RKO (cell line): ENCODE results near the gene PTH1R.

Source experiments
- DNase-seq: peaks from one replicate; pipeline ENCODE4 v3.0.0-alpha.2; 2016; ENCODE audit warnings: low spot score

Gene PTH1R

DNA sequence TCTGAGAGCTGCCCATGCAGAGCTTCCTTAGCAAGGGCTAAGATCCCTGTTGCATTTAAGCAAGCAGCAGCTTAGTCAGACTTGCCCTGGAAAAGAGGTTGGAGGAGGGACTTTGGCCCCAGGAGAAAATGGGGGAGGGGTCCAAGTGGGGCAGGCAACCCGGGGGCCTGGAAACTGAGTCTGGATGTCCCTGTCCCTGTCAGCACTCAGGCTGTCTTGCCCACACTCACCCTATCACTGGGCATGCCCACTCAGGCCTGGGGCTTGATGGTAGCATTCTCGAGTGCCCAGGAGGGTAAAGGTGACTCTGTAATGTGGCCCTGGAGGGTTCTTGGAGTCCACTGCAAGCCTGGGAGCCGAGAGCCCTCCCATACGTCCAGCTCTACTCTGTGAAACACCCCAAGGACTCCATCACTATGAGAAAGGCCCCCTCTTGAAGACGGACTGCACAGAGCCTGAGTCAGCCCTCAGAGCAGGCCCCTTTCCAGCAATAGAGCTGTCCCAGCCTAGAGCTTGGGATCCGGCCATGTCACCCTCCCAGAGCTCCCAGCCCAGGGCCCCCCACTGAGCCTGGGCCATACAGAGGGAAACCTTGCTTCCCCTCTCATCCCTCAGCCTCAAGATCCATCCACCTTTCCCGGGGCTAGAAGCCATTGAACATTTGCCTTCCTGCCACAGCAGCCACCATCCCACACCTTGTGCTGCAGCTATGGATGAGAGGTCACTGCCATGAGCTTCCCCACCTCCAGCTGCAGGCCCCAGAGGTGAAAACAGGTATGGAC lies 27.6 kb upstream of the PTH1R start:
- no peak for DNase-seq

DNA sequence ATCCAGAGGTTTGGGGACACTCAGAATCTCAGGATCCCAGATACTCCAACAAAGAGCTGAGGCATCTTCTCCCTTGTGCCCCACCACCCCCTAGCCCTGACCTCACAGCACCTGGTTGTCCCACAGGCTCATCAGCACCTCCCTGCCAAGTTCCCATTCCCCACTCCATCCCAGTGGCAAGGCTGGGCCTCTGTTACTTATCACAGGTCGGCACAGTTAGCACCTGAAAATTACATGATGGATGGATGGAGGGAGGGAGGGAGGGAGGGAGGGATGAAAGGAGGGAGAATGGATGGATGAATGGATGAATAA lies 27.1 kb upstream of the PTH1R start:
- DNase-seq = no peak

DNA sequence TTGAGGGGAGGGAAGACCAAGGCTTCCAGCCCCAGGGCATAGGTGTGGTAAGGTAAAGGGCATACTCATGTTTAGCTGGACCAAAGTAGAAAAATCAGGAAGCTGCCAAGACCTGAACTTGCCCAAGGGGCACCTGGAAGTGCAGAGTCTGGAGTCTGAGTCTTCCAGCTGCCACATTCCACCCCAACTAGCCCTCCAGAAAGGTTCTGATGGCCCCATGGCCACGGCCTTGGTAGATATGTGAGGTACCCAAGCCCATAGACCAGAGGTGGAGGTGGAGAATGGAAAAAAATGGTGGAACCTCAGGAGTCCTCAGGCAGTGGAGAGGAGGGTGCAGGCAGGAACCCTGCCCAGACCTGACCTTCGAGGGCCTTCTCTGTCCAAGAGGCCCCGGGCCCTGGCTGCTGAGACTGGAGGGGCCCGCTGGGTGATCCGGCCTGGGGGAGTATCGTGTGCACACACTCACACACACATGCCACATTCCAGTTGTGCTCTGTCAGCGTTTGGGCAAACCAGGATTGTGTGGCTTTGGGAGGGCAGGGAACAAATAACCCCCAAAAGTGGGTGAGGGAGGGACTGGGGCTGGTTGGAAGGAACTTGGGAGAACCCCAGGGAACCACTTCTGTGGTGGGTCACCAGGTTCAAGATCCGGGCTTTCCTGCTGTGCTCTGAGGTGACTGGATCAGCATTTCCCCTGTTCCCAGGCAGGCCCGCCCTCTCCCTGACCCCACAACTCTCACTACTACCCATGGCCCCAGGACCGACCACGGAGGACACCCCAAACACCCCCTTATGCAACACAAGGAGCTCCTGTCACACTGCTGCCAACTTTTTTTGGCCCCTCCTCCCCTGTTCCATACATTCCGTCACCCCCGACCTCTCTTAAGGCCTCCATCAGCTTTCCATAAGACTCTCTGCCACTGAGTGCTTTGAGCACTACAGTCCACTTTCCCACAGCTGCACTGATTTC lies 25.9 kb upstream of the PTH1R start:
- no peak for DNase-seq

DNA sequence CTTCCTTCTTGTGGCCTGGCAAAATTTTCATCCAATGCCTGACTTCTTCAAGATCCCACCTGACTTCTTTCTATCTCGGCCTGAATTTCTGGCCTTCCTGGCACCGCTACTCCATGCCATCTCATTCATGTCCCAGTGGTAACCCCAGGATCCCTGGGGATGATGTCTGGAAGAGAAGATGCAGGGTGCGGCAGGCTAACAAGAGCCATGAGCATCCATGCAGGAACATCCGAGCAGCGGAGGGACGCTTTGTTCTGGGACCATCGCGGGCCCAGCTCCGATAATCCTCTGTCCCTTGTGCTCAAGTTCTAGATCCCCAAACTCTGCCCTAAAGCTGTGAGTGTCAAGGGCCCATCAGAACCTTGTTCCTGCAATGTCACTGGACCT lies 25.2 kb upstream of the PTH1R start:
- no peak for DNase-seq

DNA sequence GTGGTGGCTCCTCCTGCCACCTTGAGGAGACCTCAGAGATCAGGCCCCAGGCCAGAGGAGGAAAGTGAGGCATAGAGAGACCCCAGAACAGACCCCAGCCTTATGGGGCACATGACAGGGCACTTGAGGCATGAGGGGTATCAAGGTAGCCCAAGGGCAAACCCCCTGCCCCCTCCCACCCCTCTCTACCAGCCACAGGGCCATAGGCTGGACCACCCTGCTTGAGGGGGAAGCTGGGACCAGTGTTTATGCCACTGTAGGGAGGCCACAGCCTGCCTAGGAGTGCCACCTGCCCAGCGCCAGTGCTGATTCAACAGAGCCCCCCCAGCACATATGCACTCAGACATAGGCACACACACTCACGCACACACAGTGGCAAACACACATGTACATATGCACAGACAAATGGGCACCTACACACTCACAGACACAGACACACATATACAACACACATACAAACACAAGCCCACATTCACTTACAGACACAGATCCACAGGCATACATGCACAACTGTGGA lies 24.6 kb upstream of the PTH1R start:
- no peak for DNase-seq

DNA sequence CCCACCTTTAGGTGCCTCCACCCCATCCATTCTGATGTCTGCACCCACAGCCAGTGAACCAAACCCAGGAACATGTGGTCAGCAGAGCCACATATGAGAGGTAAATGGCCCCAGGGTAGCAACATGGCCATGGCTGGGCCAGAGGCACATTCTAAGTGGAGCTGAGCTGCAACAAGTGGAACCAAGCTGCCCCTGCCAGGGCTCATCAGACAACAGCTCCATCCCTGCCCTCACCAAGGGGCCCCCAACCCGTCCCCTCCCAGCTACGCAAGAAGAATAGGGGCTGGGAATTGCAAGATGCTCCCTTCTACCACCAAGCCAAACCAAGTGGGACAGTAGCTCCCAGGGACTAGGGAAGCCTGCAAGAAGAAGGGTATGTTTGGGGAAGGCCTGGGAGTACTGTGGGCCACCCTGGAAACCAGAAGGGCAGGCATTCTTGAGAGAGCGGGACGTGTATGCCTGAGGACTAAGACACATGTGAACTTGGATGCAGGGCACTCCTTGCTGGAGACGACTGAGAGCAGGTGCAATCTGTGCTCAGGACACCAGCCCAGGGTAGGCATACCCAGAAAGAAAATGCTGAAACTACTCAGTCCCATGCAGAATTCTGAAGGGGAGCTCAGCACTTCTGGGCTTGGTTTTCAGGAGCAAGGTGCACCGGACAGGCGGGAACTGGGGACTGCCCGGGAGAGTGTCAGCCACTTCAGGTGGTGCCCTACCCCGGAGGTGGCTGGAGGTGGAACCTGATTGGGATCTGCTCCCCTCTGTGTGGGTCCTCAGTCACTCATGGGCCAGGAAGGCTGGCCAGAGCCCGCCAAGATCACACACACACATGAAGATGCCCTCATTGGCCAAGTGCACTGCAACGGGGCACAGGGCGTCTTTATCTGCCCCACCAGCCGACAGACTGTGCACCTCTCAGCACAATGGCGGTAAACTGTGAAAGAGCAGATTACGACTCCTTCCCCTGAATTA lies 23.8 kb upstream of the PTH1R start:
- no peak for DNase-seq

DNA sequence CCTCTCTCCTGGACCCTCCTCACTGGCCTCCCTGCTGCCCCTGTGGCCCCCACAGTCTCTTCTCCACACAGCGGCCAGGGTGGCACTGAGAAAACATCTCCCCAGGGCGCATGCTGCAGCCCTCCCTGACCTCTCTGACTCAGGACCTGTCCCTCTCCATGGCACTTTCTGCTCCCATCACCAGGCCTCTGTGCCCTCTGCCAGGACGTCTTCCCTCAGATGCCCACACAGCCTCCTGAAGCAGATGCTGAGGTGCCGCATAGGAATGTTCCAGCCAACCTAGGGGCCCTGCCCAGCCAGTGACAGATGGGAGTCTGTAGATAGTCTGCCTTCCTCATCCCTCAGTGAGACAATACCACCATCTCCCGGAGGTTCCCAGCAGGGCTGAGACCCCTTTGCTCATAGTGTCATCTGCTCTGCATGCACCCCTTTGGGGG lies 22.9 kb upstream of the PTH1R start:
- DNase-seq = no peak

DNA sequence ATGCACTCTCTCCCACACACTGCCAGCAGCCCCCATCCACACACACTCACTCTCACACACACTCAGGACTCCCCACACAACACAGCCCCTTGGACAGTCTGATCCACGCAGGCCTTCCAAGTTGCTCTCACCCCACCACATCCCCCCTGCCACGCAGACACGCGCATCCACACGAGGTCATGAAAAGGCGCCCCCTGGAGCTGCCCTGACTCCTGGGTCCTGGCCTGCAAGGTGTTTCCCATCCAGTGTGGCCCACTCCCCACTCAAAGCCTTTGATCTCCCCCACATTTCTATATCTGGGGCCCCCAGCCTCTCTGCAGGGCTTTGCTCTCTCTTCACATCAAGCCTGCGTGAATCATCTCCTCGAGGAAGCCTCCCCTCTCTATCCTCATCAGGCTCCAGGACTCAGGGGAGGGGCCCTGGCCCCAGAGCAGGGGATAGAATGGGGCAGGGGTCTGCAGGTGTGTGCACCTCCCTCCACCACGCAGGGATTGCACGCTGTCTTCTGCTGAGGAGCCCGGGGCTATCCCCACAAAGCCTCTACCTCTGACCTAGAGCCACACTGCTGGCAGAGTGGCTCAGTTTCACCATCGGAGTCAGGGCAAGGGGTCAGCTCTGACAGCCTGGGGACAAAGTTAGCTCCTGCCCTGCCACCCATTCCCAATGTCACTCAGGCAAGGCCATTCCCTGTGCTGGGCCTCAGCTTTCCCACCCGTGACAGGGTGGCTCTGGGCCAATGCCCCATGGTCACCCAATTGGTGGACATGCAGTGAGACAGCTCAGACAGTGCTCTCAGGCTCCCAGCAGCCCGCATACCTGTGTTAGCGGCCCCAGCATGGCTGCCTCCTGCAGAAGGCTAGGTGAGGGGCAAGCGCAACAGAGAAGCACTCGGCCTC lies 20.7 kb upstream of the PTH1R start:
- DNase-seq = no peak

DNA sequence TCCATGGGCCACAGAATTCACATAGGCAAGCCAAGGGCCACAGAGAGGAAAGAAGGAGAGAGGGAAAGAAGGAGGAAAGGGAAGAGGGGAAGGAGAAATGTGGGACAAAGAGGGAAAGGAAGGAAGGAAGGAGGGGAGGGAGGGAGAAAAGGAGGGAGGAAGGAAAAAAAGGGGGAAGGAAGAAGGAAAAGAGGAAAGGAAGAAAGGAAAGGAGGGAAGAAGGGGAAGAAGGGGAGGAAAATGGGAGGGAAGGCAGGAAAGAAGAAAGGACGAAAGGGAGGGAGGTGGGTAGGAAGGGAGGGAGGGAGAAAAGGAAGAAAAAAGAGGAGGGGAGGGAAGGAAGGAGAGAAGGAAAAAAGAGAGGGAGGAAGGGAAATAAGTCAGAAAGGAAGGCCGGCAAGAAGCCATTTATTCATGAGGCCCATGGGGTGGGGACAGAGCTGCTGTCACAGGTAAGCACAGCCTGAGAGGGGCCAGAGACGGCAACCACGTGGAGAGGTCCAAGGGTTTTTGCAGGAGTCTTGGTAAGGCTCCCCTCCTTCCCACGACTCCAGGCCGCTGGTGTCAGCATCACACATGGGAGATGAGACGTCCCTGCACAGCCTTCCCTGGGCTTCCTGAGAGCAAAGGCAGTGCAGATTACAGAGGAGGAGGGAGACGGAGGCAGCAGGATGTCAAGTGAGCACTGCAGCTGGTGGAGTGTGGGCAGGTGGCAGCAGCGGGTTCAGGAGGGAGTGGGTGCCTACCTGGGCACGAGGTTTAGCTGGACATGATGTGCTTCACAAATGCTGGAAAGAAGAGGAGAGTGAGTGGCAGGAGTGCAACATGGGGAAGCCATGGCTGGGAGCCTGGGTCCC lies 19.8 kb upstream of the PTH1R start:
- no peak for DNase-seq

DNA sequence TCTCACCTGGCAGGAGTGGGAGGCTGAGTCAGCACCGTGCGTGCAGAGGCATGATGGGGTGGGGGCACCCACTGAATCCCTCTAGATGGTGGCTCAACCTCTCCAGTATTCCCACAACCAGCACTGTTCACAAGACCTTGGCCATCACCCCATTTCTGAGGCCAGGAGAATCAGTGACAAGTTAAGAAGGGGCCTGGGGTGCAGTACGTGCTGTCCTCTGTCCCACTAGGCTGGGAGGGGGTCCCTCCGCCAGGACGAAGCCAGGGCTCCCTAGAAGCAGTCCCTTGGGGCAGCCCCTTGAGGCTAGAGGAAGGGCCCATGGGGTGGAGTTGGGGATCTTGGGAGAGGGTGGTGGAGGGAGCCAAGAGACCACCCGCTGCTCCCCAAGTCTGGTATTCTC lies 19.1 kb upstream of the PTH1R start:
- DNase-seq = no peak

DNA sequence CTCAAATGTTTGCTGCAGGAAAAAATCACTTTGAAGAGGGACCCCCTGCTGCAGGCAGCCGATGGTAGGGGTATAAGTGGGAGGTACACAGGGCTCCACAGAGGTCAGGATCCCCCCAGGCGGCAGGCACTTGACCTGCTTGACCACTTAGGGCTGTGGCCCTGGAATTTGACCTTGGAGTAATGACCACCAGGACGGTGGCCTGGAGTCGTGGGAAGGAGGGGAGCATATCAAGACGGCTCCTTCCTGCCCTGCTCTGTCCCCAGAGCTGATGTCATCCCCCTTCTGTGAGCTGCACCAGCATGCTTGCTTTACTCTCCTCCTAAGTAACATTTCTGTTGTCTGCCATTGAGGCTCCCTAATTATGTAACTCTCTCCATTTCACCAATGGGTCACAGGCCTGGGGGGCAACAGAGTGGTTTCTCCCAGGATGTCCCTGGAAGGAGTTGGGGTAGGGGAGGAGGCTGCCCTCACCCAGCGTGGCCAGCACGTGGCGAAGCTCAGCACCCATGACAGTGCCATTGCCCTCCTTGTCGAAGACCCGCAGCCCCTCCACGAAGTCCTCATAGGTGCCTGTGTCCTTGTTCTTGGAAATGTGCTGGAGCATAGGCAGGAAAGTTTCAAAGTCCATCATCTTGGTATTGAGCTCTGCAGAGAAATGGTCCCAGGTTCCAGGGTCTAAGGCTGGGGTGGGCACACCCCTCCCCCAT lies 18.4 kb upstream of the PTH1R start:
- DNase-seq = no peak

DNA sequence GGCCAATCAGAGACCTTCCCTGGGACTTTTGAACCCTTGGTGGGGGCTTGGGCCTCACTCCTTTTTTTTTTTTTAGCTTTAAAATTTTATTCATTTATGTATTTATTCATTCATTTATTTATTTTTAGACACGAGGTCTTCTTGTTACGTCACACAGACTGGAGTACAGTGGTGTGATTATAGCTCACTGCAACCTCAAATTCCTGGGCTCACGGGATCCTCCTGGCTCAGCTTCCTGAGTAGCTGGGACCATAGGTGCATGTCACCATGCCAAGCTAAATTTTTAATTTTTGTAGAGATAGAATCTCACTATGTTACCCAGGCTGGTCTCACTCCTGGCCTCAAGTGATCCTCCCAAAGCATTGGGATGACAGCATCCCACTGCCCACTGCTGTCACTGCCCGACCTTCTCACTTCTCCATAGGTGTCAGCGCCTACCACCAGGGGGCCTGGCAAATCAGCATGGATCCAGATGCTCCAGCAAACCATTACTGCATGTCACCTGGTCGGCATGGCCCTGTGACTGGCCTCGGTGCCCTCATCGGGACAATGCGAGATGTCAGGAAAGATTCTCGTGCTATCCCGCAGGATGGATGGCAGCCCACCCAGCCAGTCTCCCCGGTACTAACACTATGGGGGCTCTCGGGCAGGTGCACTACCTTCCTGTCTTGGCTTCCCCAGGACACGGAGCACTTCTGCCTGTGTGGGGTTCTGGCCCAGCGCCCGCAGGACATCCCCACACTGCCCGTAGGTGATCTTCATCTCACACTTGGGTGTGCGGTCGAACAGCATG lies 17.3 kb upstream of the PTH1R start:
- peak; percentile 32 for DNase-seq

DNA sequence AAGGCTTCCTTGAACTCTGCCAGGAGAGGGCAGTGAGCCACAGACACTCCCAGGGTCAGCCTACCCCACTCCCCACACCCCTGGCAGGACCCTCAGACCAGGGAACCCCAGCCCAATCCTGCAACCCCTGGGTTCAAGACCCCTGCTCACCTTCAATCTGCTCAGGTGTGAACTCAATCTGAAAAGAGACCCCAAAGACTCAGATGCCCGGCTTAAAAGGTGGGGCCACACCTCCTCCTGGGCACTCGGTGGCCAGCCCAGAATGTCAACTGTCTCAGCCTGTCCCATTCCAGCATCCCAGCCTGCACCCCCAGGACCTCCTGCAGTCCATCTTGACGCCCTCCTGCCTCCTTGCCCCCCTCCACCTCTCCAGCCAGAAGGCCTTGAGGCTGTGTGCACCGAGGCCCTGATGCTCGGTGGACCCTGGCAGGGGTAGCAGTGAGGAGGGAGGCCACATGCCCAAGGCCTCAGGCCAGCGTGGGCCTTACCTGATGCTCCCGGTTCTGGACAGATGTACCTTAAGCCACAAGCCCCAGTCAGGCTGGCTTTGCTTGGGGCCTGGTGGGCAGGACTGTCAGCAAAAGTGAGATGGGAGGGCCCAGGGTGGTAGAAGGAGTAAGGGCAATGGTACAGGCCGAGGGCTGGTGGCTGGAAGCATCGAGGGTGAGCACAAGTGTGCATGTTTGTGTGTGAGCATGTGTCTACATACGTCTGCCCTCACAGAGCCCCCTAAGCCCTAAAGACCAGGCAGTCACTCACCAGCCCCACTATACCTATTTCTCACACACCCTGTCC lies 16.5 kb upstream of the PTH1R start:
- DNase-seq = no peak

DNA sequence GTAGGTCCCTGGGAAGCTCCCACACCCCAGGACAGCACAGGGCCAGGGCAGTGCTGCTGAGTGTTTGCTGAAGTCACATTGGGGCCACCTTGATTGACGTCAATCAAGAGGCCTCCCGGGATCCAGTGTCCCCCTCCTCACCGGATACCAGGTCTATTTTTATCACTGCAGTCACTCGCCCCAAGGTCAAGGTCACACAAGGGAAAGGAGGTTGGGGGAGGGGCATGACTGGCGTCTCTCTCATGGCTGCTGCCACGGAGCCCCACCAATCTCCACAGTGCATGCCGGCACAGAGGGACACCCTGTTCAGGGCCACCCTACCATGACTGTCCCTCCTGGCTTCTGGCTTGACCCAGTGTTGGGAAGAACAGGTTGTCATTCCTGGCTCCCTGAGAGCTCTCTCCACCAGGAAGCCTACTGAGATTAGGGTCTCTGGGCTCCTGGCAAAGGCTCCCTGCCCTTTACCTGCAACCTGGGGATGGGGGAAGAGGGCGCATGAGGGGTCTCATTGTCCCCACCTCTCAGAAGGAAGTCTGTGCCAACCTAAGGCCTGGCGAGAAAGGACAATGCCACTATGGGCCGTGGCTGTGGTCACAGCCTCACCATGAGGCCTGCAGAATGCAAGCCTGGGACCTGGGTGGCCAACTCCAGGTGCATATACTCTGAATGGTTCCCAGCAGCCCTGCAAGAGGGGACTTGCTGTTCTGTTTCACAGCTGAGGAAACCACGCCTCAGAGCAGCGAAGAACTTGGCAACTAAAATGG lies 15.7 kb upstream of the PTH1R start:
- no peak for DNase-seq

DNA sequence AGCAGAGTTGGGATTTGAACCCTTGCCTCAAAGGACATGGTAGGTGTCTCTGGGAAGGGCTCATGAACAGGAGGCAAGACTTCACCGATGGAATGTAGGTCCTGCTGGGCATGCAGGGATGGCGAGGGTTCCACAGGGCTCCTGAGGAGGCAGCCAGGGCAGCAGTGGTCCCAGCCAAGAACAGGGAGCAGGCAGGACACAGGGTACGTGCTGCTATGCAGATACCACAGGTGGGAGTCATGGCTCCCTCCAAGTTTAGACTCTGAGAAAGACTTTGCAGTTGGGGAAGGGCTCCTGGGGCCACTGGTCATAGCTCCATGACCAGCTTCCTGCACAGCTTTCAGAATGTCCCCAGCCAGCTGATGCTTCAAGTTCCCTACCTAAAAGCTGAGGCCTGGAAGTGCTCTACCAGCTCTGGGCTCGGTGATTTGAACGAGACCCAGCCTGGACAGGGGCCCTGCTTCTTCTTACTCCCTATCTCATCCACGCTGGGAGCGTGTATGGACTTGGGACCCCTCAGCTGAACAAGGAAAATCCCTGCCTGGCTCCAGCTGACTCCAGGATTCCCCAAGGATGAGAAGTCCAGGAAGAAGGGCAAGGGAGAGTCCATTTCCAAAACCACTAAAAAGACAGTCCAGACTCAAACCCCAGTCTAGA lies 15.0 kb upstream of the PTH1R start:
- no peak for DNase-seq

DNA sequence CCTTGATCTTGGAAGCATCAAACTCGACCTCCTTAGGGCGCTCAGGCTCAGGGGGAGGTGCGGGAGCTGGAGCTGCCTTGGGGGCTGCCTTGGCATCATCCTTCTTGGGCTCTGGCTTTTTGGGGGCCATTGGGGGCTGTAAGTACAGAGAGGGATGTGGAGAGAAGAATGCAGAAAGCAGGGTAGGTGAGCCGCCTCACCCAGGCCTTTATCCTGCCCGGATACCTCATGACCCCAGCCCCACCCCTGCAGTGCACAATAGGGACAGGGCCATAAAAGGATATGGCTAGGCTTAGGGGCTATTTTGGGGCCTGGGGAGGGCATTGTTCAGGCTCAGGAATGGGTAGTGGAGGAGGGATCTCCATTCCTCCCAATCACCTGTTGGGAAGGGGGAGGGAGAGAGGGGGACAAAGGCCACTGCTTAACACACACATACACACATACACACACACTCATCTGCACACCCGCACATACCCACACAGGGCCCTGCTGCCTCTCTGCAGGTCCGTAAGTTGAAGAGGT lies 14.2 kb upstream of the PTH1R start, which contains the start of gene MYL3:
Gene MYL3, minus strand, starts transcription at position 184 of the 522 bp plus-strand sequence. Its CDS starts 54 bp downstream, at position 130.
- DNase-seq = no peak
